BJ (cell line): ENCODE results near the gene LIMS1. TPM values are rescaled to one million over a fixed set of nuclear protein-coding genes. Genes with fewer than 3 reads are reported as not detected.

Source experiments
- CTCF ChIA-PET: fragments of 350-600 bp; formaldehyde crosslinking; extraction: SDS; loops from one replicate; lab custom pipeline; 2021; ENCODE audit warnings: antibody characterized with exemption, inconsistent platforms; lab: Yijun Ruan, JAX
- POLR2A ChIA-PET: fragments of 300-600 bp; sonication (Branson Sonifier 250); formaldehyde crosslinking; extraction: SDS; loops from one replicate; lab custom pipeline; 2021; ENCODE audit warnings: antibody characterized with exemption; lab: Charles Lee
- DNase-seq: peaks from one replicate; pipeline ENCODE4 v3.0.0-alpha.2; 2011; ENCODE audit warnings: low read depth
- H3K27me3 ChIP-seq: 2 replicates; pipeline ENCODE4 v1.6.0; 2011; ENCODE audit warnings: low read length; ENCODE audit not compliant: control insufficient read depth, insufficient read depth
- H3K36me3 ChIP-seq: 2 replicates; pipeline ENCODE4 v1.5.1; 2011; ENCODE audit warnings: low read length; ENCODE audit not compliant: control insufficient read depth, insufficient read depth
- H3K4me3 ChIP-seq: 2 replicates; pipeline ENCODE4 v1.5.1; 2011; ENCODE audit warnings: low read depth, mild to moderate bottlenecking, control low read depth, low read length
- CTCF ChIP-seq: IDR thresholded peaks from 2 replicates; pipeline ENCODE4 v1.5.1; 2011; ENCODE audit warnings: low read depth, mild to moderate bottlenecking, control low read depth, inconsistent platforms, low read length, moderate library complexity; ENCODE audit not compliant: insufficient read depth
- polyA plus RNA-seq: library from polyadenylated mRNA; depleted of rRNA; stranded (reverse); fragments of >200 nt; gene quantifications from 2 replicates; pipeline ENCODE4 v1.2.3, GENCODE V29; 2011

LIMS1 gene
- polyA plus RNA-seq, 1 experiment: 103 TPM

DNA sequence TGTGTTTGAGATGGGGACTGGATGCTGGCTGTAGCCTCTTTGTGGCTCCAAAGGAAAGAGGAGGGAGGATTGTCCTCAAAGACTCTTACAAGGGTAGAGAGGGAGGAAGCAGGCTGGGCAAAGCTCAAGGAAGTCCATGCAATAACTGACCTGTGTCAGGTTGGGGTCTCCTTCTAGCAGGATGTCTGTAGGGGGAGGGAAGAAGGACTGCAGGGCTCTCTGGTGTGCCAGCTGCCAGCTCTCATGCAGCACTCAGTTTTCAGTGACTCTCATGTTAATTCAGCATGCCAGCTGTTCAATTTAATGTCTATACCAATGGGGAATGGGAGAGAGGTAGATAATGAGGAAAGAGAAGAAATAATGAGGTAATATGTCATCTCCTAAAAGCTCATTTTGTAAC is 99.7 kb downstream of the LIMS1 start:
- no peak overlapping the region for H3K4me3 ChIP-seq
- no peaks in the 10 kb centered on the region for H3K27me3 ChIP-seq
- TF ChIP-seq CTCF: no peak
- CTCF ChIA-PET: interaction anchor here (0.8 to 3.2 kb wide), 3 partner anchors 8 to 283 kb away, joined by 3 to 15 read pairs (median 5); no protein-coding TSS in a partner anchor
- no peak for DNase-seq
- no peaks in the 10 kb centered on the region for H3K36me3 ChIP-seq
- POLR2A ChIA-PET: no interaction called here

DNA sequence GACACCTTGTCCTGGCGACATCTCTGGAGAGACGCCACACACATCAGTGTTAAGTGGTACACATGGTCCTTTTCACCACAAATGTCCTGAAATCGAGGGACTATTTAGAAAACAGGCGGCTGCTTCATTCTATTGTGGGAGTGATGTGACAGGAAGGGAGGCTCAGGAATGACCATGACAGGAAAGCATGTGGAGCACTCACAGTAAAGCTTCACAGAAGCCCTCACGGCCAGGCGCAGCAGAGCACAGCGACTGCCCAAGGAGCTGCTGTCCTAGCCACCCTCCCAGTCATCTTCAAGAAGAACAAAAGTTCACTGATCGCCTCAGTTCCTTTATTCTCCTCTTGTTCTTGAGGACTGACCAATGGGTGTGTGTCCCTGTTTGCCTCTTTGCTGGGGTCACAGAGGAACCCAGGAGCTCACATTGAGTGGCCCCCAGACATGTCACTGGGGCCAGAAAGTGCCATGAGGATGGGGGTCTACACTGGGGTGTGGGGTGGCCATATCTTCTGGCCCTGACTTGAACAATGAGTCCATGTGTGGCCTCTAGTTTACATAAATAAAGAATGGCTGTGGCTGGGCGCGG is 100.4 kb downstream of the LIMS1 start:
- no peaks in the 10 kb centered on the region for H3K27me3 ChIP-seq

DNA sequence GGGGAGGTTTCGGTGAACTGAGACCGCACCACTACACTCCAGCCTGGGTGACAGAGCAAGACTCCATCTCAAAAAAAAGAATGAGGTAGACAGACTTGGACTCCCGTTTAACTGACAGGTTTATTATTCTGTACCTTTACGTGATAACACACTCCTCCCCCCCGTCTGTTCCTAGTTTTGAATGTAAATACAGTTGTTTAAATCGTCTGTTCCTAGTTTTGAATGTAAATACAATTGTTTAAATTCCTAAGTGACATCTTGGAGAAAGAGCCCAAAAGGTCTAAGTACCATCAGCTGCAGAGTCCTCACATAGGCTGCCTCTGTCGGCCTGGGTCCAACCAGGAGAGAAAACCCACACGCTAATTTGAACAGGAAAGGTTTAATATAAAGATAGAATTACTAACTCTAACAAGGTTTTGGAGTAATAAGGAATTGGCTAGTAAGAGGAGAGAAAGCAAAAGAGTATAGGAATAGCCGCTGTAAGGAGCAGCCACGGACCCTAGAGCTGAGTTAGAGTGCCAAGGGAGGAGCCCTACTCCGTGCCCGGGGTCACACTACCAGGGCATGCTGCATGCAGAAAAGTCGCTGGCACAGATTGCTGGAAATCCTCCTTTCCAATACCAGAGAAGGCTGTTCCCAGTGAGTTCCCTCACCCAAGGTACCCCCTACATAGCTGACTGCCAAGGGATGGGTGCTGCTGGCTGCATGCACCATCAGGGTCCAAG is 101.5 kb downstream of the LIMS1 start:
- no peak for TF ChIP-seq CTCF
- no peak overlapping the region for H3K4me3 ChIP-seq
- no peaks in the 10 kb centered on the region for H3K36me3 ChIP-seq
- no peaks in the 10 kb centered on the region for H3K27me3 ChIP-seq
- DNase-seq: no peak
- ChIA-PET POLR2A (no interaction called here), CTCF (interaction anchor here (0.6 to 3.3 kb wide), 26 partner anchors 8 to 420 kb away, joined by 3 to 64 read pairs (median 6); no protein-coding TSS in a partner anchor)

More for the DNA sequence above, 100.4 kb downstream of the LIMS1 start:
- no peaks in the 10 kb centered on the region for H3K36me3 ChIP-seq
- H3K4me3 ChIP-seq: no peak overlapping the region
- no peak for TF ChIP-seq CTCF
- no peak for DNase-seq
- ChIA-PET POLR2A (no interaction called here), CTCF (interaction anchor here (1.1 to 3.3 kb wide), 4 partner anchors 9 to 284 kb away, joined by 5 to 50 read pairs (median 20); no protein-coding TSS in a partner anchor)

DNA sequence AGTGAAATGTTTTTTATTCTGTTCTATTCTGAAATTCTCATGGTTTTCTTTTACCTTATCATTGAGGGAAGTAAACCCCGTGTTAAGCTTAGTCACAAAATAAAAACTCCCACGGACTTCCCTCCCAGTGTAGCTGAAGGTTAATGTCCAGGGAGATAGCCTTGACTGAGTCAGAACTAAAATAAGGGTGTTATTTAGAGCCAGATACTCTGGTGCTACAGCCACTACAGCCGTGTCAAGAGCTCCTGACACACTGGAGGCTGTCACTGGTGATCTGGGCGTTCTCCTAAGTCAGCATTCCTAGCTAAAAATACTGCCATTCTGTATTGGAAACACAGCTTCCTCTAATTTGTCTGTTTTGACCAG is 103.0 kb downstream of the LIMS1 start:
- CTCF ChIA-PET: interaction anchor here (0.9 to 3.3 kb wide), 18 partner anchors 8 to 286 kb away, joined by 4 to 64 read pairs (median 8); no protein-coding TSS in a partner anchor
- DNase-seq: peak; percentile 56
- Histone ChIP-seq H3K4me3 (no peak overlapping the region), H3K27me3 (no peaks in the 10 kb centered on the region), H3K36me3 (no peaks in the 10 kb centered on the region)
- POLR2A ChIA-PET: interaction anchor here (0.6 kb wide), 2 partner anchors 237 to 359 kb away, joined by 5 read pairs; no protein-coding TSS in a partner anchor
- TF ChIP-seq CTCF: no peak

DNA sequence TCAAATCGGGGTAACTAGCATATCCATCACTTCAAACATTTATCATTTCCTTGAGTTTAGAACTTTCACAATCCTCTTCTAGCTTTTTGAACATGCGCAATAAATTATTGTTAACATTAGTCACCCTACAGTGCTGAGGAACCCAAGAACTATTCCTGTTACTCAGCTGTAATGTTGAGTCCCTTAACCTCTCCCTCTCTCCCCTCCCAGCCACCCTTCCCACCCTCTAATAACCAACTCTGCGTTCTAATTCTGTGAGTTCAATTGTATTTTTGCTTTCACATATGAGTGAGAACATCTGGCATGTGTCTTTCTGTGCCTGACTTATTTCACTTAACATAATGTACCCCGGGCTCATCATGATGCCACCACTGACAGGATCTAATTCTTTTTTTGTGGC is 106.5 kb downstream of the LIMS1 start:
- no peaks in the 10 kb centered on the region for H3K36me3 ChIP-seq
- ChIA-PET CTCF (no interaction called here), POLR2A (no interaction called here)

More for the DNA sequence above, 106.5 kb downstream of the LIMS1 start:
- no peak for TF ChIP-seq CTCF
- H3K27me3 ChIP-seq: no peaks in the 10 kb centered on the region
- DNase-seq: peak; percentile 66
- H3K4me3 ChIP-seq: 0 out of 2 replicates have a peak overlapping the region, but pooled peaks have one; percentile 7
